Stomach (tissue), 4 donors: ENCODE measurements around the gene GADL1.

ENCODE experiments used
- CTCF ChIP-seq, 7 experiments: fragments of 450-650 bp in 4 of 7; fragments of 200-600 bp in 3 of 7; sonication (generic) in 3 of 7; IDR thresholded peaks; one replicate each; pipeline ENCODE4 v1.5.1; 2016 to 2019; ENCODE audit warnings: antibody characterized with exemption in 7 of 7, control low read depth in 2 of 7, mild to moderate bottlenecking in 1 of 7
- EP300 ChIP-seq: sonication (generic); formaldehyde crosslinking; IDR thresholded peaks from one replicate; pipeline ENCODE4 v1.6.1; 2017; ENCODE audit warnings: antibody characterized with exemption

GRCh38 chr3:30811151-30811795, 83.2 kb downstream of the GADL1 start:
- no peak for TF ChIP-seq EP300
- TF ChIP-seq CTCF (IDR thresholded peaks at IDR 0.05): no peak
